DND-41 (cell line): Measurements from ENCODE around the gene SUMO3.

ENCODE experiments used
- CTCF ChIP-seq: IDR thresholded peaks from 2 replicates; pipeline ENCODE4 v1.5.1; 2012; ENCODE audit warnings: borderline replicate concordance, low read length, moderate library complexity, mild to moderate bottlenecking; ENCODE audit not compliant: poor library complexity, severe bottlenecking; ENCODE audit errors: extremely low read depth
- EZH2 ChIP-seq: IDR thresholded peaks from 3 replicates; pipeline ENCODE4 v1.6.1; 2012; ENCODE audit warnings: borderline replicate concordance, low read depth, mild to moderate bottlenecking, moderate library complexity, low read length, inconsistent platforms; ENCODE audit not compliant: severe bottlenecking

GRCh38 chr21:44849616-44850130 is 31.8 kb upstream of the SUMO3 start:
- TF ChIP-seq CTCF (no peak), EZH2 (no peak)
